Head of caudate nucleus (tissue), 42 donors: Measurements from ENCODE around the gene MROH9.
"Not testable (repeated sequence)": the region's sequence is repeated elsewhere in the genome, so short reads cannot be mapped to it uniquely, and the experiment has no call there.

ENCODE experiments used
- DNase-seq, 42 donors: peaks; one replicate each; pipeline versions ENCODE4 v3.0.0 to v3.0.0-alpha.2; 2020 to 2021; ENCODE audit warnings: mixed read lengths in 7 of 42
- intact Hi-C: fragments of 100-400 bp; cut with DNase I; formaldehyde crosslinking; loops from one replicate; pipeline ENCODE4 v1.15.0; 2022

Gene MROH9

DNA sequence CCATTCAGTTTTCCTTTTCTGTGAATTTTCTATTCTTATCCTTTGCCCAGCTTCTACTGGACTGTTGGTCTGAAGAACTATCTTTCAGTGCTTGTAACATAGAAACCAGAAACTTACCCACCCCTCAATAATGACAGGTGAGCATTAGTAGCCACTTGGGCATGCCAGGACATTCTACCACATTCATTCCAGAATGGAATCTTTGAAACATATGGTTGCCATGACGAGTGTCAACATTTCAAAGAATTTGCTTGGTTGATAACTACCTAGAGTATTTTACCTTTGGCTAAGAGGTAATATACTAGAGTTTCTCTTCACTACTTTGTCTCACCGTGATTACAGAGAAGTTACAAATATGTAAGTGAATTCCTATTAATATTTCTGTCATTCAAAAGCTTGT lies at the start of gene MROH9:
Gene MROH9 (plus strand): TSS at position 304 of the 400 bp plus-strand sequence. CDS start 10,023 bp downstream, outside the sequence.
- intact Hi-C loops: no loop called here
- no peak for DNase-seq

GRCh38 chr1:170885551-170885950 lies 49.8 kb upstream of the MROH9 start:
- intact Hi-C loops: no loop called here
- DNase-seq: no peak

- no peak for DNase-seq
- intact Hi-C loops: no loop called here
These were observed 48.9 kb upstream of the MROH9 start for GRCh38 chr1:170886460-170886859.

DNA sequence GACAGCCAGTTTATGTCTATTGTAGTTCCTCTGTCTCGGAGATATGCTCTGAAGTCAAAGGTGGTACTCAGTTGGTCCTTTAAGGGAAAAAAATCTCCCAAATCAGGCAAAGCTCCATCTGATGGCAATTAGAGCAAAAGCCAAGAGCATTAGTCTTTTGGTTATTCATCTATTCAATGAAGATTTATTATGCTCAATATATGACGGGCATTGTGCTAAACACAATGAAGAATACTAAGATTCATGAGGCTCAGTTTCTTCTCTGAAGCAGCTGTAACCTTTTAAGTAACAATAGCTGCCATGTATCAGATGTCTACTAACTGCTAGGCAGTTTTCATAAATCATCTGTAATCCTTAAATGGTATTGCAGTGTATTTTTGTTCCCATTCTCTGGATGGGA lies 47.6 kb upstream of the MROH9 start:
- no peak for DNase-seq
- intact Hi-C loops: no loop called here

- no peak for DNase-seq
- intact Hi-C loops: no loop called here
These were observed 43.5 kb upstream of the MROH9 start for GRCh38 chr1:170891872-170892271.

- DNase-seq: no peak
- intact Hi-C loops: no loop called here
These were observed 41.6 kb upstream of the MROH9 start for GRCh38 chr1:170893655-170894297.

GRCh38 chr1:170903961-170904360 lies 31.4 kb upstream of the MROH9 start:
- intact Hi-C loops: no loop called here

GRCh38 chr1:170908942-170909341 lies 26.4 kb upstream of the MROH9 start:
- intact Hi-C loops: no loop called here
- DNase-seq: no peak

More at GRCh38 chr1:170903961-170904360, 31.4 kb upstream of the MROH9 start:
- no peak for DNase-seq

GRCh38 chr1:170910273-170910672 lies 25.1 kb upstream of the MROH9 start:
- DNase-seq: no peak
- intact Hi-C loops: no loop called here

GRCh38 chr1:170917373-170917772 lies 18.0 kb upstream of the MROH9 start:
- intact Hi-C loops: no loop called here
- no peak for DNase-seq

- DNase-seq, intact Hi-C loops: not testable (repeated sequence)
These were observed 10.7 kb upstream of the MROH9 start for GRCh38 chr1:170924656-170925055.

DNA sequence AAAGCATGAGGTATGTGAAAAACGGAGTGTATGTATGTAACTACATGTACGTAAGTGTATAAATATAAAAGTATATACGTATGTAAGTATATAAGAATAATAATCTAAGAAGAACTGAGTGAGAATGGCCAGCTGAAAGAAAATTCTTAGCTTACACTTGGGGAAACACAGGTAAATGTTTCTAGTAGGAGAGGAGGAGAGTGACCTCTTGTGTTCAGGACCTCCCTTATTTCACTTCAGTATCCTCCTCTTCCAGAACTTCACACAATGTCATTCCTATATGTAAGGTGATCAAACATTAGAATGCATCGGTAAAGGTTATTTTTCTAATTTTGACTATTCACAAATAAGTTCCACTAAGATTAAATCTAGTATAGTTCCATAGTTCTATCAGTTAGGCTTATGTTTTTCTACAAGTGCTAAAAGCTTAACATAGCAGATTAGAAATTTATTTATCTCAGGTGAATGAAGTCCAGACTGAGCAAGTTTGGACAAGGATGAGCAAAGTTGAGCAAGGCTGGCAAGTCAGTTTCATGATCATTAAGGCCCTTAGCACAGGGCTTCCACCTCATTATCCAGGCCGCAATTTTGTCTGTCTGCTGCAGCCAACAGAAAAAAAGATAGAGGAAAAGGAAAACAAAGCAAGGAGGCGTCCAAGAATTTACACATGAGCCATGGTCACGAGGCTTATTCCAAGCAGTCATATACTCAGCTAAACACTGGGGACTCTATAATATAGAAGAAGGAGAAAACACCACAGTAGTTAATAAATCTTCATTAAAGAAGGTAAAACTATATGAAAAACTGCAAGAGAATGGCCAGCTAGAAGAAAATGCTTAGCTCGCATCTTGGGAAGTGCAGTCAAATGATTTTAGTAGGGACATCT lies 7.1 kb upstream of the MROH9 start:
- no peak for DNase-seq
- intact Hi-C loops: no loop called here

GRCh38 chr1:170929412-170929834 lies 5.9 kb upstream of the MROH9 start:
- intact Hi-C loops: no loop called here
- no peak for DNase-seq

DNA sequence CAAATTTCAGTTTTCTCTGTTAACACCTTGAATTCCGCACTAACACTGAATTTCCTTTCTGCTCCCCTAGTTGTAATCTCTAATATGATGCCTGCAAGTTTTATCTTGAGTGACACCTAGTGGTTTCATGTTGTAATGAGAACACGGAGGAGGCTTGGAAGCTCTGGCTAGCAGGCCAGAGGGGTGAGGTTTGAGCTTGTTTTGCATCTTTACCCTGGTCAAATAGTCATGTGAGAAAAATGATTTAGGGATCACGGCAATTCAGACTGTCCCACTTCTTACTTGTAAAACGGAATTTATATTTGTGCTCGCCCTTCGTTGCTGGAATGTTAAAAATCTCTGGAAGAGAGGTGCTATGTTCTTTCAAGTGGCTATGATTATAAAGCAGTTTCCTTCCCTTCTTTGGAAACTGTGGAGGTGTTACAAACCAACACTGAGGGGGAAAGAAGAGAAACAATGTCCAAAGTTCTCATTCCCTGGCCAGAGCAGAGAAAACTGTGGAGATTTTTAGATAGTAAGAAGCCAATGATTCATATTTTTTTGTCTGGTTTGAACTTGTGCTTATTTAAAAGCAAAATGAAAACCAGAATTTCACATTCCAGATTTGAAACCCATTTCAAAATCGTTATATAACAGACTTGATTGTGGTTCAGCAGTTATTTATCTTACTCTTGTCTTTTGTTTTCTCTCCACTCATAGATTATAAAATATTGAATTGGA lies 5.3 kb upstream of the MROH9 start:
- DNase-seq: peak in 21 of 42 donors; percentile 8 to 69 (median 25)
- intact Hi-C loops: no loop called here

GRCh38 chr1:170931650-170932049 lies 3.7 kb upstream of the MROH9 start:
- no peak for DNase-seq
- intact Hi-C loops: no loop called here

DNA sequence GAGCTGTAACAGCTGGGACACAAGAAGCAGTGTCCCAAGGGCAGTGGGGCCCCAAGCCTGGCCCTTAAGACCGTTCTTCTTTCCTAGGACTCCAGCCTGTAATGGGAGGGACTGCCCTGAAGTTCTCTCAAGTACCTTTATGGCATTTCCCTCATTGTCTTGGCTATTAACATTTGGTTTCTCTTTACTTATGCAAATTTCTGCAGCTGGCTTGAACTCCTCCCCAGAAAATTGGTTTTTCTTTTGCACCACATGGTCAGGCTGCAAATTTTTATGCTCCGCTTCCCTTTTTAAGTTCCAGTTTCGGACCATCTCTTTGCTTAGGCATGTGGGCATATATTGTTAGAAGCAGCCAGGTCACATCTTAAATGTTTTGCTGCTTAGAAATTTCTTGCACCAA lies 3.1 kb upstream of the MROH9 start:
- intact Hi-C loops: no loop called here
- no peak for DNase-seq

DNA sequence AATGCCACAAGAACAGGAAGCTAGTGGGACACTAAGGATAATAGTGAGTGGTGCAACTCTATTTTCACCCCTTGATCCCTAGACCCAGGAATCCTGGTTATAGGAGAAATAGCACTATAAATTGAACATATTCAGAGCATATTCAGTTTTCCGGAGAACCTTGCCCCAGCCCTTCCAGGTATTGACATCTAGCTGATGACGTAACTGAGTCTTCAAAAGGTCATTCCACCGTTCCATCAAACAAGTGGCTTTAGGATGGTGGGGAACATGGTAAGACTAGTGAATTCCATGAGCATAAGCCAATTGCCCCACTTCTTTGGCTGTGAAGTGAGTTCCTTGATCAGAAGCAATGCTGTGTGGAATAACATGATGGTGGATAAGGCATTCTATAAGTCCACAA lies 2.9 kb downstream of the MROH9 start:
- no peak for DNase-seq
- intact Hi-C loops: no loop called here

- DNase-seq: no peak
- intact Hi-C loops: no loop called here
These were observed 4.1 kb downstream of the MROH9 start for GRCh38 chr1:170939476-170939875.

DNA sequence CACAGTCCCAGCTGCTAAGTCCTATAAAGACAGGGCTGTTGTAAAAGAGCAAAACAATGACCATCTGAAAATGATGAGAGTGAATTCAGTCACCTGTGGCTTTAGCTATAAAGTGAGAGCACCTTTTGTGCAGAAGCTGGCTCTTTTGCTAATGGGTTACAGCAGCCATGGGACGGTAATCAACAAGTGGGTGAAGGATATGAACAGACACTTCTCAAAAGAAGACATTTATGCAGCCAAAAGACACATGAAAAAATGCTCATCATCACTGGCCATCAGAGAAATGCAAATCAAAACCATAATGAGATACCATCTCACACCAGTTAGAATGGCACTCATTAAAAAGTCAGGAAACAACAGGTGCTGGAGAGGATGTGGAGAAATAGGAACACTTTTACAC lies 16.4 kb downstream of the MROH9 start:
- intact Hi-C loops, DNase-seq: not testable (repeated sequence)

GRCh38 chr1:170959385-170959784 lies 24.1 kb downstream of the MROH9 start:
- intact Hi-C loops: no loop called here
- no peak for DNase-seq
